HepG2 (cell line): ENCODE data around the gene POLR2F. TPM values are rescaled to one million over a fixed set of nuclear protein-coding genes. Genes with fewer than 3 reads are reported as not detected.

ENCODE experiments used
- ZNF572 ChIP-seq: sonication (generic); formaldehyde crosslinking; IDR thresholded peaks from 2 replicates; pipeline ENCODE4 v1.5.1; 2020; ENCODE audit warnings: mild to moderate bottlenecking, missing genetic modification reagents
- polyA plus RNA-seq, 8 experiments: library from polyadenylated mRNA; depleted of rRNA in 3 of 8; stranded (reverse) in 7 of 8; unstranded in 1 of 8; fragments of >200 nt; fragmentation: Illumina TruSeq in 4 of 8; extraction: Trizol in 4 of 8; gene quantifications; 2 replicates each; pipeline versions ENCODE4 v1.2.1 to v1.2.3, GENCODE V29; 2011 to 2016; ENCODE audit warnings: low read depth in 4 of 8, missing spikeins in 1 of 8, mixed read lengths in 1 of 8; ENCODE audit not compliant: insufficient read depth in 1 of 8
- total RNA-seq, 5 experiments: library from RNA; depleted of rRNA; stranded (reverse); fragments of >200 nt; fragmentation: Illumina TruSeq; extraction: Trizol; gene quantifications; 2 replicates each; pipeline ENCODE4 v1.2.3, GENCODE V29; 2016; ENCODE audit warnings: low read depth in 1 of 5
- TF ChIP-seq, protein P1 (sequence below): sonication (generic); formaldehyde crosslinking; IDR thresholded peaks from 2 replicates; pipeline ENCODE4 v1.5.1; 2020; ENCODE audit warnings: mild to moderate bottlenecking, missing genetic modification reagents, moderate library complexity
- TF ChIP-seq, protein P2 (sequence below): sonication (generic); formaldehyde crosslinking; IDR thresholded peaks from 2 replicates; pipeline ENCODE4 v1.5.0; 2020; ENCODE audit warnings: mild to moderate bottlenecking, missing genetic modification reagents
- TF ChIP-seq, protein P3 (sequence below): IDR thresholded peaks from 2 replicates; pipeline ENCODE4 v1.6.1; 2018; ENCODE audit warnings: missing genetic modification reagents
- TF ChIP-seq, protein P4 (sequence below): sonication (generic); formaldehyde crosslinking; IDR thresholded peaks from 2 replicates; pipeline ENCODE4 v1.4.0; 2020; ENCODE audit warnings: missing genetic modification reagents
- TF ChIP-seq, protein P5 (sequence below): sonication (generic); formaldehyde crosslinking; IDR thresholded peaks from one replicate; pipeline ENCODE4 v1.5.1; 2020; ENCODE audit warnings: mild to moderate bottlenecking, missing genetic modification reagents; ENCODE audit errors: not compliant biosample characterization

Gene POLR2F
- total and polyA plus RNA-seq, 2 of the 13 experiments (the other 11 are each of a cell fraction or from before 2014, with no cell fraction given): 135 to 158 TPM

DNA sequence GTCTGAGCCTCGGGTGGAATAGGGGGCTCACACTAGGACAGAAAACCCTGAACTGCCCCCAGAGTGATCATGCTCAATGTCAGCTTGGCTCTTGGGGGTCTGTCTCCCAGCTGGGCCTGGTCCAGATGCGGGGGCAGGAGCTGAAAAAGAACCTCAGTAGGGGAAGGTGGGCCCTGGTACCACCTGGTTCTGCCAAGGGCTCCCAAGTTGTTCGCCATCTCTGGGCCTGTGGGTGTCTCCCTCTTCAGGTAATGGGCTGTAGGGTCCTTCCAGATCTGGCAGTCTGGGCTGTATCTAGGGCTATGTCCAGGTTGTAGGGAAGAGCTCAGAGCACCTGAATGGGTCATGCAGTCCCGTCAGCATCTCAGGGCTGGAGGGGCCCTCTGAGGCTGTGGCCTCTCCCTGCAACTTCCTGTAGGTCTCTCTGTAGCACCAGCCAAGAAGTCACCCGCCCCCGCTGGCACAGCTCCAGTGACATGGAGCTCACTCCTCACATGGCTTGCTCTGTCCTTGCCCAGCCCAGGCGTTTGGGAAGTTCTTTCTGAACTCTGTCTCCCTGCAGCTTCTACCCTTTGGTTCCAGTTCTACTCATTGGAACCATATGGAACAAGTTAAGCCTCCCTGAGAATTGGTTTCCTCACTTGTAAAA, 63.9 kb downstream of the POLR2F start (continued):
- TF ChIP-seq, protein P1, sequence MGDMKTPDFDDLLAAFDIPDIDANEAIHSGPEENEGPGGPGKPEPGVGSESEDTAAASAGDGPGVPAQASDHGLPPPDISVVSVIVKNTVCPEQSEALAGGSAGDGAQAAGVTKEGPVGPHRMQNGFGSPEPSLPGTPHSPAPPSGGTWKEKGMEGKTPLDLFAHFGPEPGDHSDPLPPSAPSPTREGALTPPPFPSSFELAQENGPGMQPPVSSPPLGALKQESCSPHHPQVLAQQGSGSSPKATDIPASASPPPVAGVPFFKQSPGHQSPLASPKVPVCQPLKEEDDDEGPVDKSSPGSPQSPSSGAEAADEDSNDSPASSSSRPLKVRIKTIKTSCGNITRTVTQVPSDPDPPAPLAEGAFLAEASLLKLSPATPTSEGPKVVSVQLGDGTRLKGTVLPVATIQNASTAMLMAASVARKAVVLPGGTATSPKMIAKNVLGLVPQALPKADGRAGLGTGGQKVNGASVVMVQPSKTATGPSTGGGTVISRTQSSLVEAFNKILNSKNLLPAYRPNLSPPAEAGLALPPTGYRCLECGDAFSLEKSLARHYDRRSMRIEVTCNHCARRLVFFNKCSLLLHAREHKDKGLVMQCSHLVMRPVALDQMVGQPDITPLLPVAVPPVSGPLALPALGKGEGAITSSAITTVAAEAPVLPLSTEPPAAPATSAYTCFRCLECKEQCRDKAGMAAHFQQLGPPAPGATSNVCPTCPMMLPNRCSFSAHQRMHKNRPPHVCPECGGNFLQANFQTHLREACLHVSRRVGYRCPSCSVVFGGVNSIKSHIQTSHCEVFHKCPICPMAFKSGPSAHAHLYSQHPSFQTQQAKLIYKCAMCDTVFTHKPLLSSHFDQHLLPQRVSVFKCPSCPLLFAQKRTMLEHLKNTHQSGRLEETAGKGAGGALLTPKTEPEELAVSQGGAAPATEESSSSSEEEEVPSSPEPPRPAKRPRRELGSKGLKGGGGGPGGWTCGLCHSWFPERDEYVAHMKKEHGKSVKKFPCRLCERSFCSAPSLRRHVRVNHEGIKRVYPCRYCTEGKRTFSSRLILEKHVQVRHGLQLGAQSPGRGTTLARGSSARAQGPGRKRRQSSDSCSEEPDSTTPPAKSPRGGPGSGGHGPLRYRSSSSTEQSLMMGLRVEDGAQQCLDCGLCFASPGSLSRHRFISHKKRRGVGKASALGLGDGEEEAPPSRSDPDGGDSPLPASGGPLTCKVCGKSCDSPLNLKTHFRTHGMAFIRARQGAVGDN: peak; percentile 48
- TF ChIP-seq, protein P2, sequence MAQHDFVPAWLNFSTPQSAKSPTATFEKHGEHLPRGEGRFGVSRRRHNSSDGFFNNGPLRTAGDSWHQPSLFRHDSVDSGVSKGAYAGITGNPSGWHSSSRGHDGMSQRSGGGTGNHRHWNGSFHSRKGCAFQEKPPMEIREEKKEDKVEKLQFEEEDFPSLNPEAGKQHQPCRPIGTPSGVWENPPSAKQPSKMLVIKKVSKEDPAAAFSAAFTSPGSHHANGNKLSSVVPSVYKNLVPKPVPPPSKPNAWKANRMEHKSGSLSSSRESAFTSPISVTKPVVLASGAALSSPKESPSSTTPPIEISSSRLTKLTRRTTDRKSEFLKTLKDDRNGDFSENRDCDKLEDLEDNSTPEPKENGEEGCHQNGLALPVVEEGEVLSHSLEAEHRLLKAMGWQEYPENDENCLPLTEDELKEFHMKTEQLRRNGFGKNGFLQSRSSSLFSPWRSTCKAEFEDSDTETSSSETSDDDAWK (CRISPR knock-in tag): no peak
- TF ChIP-seq, protein P3, sequence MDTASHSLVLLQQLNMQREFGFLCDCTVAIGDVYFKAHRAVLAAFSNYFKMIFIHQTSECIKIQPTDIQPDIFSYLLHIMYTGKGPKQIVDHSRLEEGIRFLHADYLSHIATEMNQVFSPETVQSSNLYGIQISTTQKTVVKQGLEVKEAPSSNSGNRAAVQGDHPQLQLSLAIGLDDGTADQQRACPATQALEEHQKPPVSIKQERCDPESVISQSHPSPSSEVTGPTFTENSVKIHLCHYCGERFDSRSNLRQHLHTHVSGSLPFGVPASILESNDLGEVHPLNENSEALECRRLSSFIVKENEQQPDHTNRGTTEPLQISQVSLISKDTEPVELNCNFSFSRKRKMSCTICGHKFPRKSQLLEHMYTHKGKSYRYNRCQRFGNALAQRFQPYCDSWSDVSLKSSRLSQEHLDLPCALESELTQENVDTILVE (CRISPR knock-in tag): no peak
- TF ChIP-seq ZNF572 (CRISPR knock-in tag): no peak
- TF ChIP-seq, protein P4, sequence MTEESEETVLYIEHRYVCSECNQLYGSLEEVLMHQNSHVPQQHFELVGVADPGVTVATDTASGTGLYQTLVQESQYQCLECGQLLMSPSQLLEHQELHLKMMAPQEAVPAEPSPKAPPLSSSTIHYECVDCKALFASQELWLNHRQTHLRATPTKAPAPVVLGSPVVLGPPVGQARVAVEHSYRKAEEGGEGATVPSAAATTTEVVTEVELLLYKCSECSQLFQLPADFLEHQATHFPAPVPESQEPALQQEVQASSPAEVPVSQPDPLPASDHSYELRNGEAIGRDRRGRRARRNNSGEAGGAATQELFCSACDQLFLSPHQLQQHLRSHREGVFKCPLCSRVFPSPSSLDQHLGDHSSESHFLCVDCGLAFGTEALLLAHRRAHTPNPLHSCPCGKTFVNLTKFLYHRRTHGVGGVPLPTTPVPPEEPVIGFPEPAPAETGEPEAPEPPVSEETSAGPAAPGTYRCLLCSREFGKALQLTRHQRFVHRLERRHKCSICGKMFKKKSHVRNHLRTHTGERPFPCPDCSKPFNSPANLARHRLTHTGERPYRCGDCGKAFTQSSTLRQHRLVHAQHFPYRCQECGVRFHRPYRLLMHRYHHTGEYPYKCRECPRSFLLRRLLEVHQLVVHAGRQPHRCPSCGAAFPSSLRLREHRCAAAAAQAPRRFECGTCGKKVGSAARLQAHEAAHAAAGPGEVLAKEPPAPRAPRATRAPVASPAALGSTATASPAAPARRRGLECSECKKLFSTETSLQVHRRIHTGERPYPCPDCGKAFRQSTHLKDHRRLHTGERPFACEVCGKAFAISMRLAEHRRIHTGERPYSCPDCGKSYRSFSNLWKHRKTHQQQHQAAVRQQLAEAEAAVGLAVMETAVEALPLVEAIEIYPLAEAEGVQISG: no peak
- TF ChIP-seq, protein P5, sequence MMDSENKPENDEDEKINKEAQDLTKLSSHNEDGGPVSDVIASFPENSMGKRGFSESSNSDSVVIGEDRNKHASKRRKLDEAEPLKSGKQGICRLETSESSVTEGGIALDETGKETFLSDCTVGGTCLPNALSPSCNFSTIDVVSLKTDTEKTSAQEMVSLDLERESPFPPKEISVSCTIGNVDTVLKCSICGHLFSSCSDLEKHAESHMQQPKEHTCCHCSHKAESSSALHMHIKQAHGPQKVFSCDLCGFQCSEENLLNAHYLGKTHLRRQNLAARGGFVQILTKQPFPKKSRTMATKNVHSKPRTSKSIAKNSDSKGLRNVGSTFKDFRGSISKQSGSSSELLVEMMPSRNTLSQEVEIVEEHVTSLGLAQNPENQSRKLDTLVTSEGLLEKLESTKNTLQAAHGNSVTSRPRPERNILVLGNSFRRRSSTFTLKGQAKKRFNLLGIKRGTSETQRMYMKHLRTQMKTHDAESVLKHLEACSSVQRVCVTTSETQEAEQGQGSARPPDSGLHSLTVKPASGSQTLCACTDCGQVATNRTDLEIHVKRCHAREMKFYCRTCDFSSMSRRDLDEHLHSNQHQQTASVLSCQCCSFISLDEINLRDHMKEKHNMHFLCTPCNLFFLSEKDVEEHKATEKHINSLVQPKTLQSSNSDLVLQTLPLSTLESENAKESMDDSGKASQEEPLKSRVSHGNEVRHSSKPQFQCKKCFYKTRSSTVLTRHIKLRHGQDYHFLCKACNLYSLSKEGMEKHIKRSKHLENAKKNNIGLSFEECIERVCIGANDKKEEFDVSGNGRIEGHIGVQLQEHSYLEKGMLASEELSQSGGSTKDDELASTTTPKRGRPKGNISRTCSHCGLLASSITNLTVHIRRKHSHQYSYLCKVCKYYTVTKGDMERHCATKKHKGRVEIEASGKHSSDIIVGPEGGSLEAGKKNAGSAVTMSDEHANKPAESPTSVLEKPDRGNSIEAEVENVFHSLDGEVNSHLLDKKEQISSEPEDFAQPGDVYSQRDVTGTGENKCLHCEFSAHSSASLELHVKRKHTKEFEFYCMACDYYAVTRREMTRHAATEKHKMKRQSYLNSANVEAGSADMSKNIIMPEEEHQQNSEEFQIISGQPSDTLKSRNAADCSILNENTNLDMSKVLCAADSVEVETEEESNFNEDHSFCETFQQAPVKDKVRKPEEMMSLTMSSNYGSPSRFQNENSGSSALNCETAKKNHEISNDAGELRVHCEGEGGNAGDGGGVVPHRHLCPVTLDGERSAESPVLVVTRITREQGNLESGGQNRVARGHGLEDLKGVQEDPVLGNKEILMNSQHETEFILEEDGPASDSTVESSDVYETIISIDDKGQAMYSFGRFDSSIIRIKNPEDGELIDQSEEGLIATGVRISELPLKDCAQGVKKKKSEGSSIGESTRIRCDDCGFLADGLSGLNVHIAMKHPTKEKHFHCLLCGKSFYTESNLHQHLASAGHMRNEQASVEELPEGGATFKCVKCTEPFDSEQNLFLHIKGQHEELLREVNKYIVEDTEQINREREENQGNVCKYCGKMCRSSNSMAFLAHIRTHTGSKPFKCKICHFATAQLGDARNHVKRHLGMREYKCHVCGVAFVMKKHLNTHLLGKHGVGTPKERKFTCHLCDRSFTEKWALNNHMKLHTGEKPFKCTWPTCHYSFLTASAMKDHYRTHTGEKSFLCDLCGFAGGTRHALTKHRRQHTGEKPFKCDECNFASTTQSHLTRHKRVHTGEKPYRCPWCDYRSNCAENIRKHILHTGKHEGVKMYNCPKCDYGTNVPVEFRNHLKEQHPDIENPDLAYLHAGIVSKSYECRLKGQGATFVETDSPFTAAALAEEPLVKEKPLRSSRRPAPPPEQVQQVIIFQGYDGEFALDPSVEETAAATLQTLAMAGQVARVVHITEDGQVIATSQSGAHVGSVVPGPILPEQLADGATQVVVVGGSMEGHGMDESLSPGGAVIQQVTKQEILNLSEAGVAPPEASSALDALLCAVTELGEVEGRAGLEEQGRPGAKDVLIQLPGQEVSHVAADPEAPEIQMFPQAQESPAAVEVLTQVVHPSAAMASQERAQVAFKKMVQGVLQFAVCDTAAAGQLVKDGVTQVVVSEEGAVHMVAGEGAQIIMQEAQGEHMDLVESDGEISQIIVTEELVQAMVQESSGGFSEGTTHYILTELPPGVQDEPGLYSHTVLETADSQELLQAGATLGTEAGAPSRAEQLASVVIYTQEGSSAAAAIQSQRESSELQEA (CRISPR knock-in tag): no peak
- TF ChIP-seq, all 625 proteins: peak for 7
